ENCODE measurements around the gene PTGFRN. TPM values are rescaled to one million over a fixed set of nuclear protein-coding genes. Genes with fewer than 3 reads are reported as not detected.

The PTGFRN gene
- total RNA-seq, 1 experiment from 2014 or later: 57.4 TPM

DNA sequence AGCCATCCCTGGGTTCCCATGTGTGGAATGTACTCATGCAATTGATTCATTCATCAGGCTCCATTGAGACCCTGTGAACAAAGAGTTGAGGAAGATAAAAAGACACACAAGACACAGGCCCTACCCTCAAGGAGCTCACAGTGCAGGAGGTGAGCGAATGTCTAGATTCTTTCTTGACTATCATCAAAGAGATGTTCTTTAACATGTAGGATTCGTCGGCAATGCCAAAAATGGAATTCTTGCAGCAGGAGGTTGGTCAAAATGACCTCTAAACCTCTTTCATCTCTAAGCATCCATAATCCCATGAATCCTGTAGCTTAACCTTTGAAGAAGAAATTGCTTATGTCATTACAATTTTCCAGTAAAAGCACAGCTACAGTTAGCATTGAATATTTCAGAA lies 122.5 kb downstream of the PTGFRN start:
- intact Hi-C loops (cut with micrococcal nuclease): no loop called here
- Histone ChIP-seq H3F3A (ENCODE audit: low read length, unreplicated experiment) (no peaks in the 10 kb centered on the region), H3K9me2 (replicated peaks; ENCODE audit: low read length) (no peaks in the 10 kb centered on the region), H3K79me2 (ENCODE audit: low read length) (no peaks in the 10 kb centered on the region), H3K36me3 (ENCODE audit: low read depth, low read length) (no peaks in the 10 kb centered on the region), H4K20me1 (ENCODE audit: low read length) (no peaks in the 10 kb centered on the region), H3K27me3 (ENCODE audit: low read length) (no peaks in the 10 kb centered on the region), H3K4me2 (ENCODE audit: low read length) (no peak overlapping the region), H2AFZ (ENCODE audit: low read length) (no peak overlapping the region), H3K4me3 (ENCODE audit: low read length) (no peak overlapping the region), H3K9me3 (ENCODE audit: low read length) (no peaks in the 10 kb centered on the region), H3K9ac (ENCODE audit: low read length) (no peak overlapping the region), H3K4me1 (ENCODE audit: insufficient read depth, low read length) (no peaks in the 10 kb centered on the region), H3K27ac (ENCODE audit: low read length) (no peak overlapping the region)
- POLR2A ChIA-PET (ENCODE audit: unreplicated experiment): no interaction called here
- no TSS peak for BruUV-seq (replicated peaks)
- no peak for DNase-seq
- no peak for ATAC-seq
- CTCF ChIA-PET: no interaction called here
- TF ChIP-seq, protein P1, sequence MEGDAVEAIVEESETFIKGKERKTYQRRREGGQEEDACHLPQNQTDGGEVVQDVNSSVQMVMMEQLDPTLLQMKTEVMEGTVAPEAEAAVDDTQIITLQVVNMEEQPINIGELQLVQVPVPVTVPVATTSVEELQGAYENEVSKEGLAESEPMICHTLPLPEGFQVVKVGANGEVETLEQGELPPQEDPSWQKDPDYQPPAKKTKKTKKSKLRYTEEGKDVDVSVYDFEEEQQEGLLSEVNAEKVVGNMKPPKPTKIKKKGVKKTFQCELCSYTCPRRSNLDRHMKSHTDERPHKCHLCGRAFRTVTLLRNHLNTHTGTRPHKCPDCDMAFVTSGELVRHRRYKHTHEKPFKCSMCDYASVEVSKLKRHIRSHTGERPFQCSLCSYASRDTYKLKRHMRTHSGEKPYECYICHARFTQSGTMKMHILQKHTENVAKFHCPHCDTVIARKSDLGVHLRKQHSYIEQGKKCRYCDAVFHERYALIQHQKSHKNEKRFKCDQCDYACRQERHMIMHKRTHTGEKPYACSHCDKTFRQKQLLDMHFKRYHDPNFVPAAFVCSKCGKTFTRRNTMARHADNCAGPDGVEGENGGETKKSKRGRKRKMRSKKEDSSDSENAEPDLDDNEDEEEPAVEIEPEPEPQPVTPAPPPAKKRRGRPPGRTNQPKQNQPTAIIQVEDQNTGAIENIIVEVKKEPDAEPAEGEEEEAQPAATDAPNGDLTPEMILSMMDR (conservative IDR thresholded peaks at IDR 0.05; ENCODE audit: low read depth, low read length): no peak
- TF ChIP-seq EZH2phosphoT487 (IDR thresholded peaks at IDR 0.05; ENCODE audit: borderline replicate concordance, low read length) (no peak), EZH2 (IDR thresholded peaks at IDR 0.05; ENCODE audit: low read length, unreplicated experiment) (no peak)

DNA sequence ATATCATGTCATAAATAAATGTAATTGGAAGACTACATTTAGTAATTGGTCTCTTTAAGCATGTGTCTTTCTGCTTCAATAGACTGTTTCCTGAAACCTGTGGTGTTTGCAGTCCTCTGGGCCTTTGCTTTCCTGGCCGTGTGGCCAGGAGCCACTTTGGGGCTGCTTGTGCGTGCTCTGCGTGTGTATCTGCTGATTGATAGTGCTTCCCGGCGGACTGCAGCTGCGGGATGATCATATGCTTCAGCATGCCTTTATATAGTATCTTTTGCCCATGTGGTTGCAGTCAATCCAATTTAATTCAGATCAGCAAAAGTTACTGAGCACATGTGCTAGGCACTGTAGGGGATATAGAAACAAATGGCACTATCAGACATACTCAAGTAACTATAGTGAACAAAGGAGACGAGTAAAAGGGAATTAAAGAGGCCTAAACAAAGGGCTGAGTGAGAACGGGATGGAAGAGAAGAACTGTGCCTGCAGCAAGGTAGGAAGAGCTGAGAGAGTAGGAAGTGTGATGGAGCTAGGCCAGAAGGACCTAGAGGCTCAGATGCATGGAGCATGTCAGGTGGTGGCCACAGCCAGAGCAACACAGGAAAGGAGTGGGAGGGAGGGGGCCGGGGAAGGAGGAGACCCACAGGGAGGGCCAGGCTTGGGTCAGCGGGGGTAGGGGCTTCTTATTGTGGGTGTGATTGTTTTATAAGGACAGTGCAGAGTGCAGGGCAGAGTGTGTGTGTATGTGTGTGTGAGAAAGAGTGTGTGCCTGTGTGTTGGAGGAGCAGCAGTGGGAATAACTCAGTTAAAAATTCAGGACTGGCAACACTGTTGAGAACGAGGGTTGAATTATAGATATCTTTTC lies 123.2 kb downstream of the PTGFRN start:
- H3K27me3 ChIP-seq (ENCODE audit: low read length): no peaks in the 10 kb centered on the region
- no TSS peak for BruUV-seq (replicated peaks)
- TF ChIP-seq, protein P1 (conservative IDR thresholded peaks at IDR 0.05; ENCODE audit: low read depth, low read length): no peak
- TF ChIP-seq EZH2phosphoT487 (IDR thresholded peaks at IDR 0.05; ENCODE audit: borderline replicate concordance, low read length) (no peak), EZH2 (IDR thresholded peaks at IDR 0.05; ENCODE audit: low read length, unreplicated experiment) (no peak)
- H3K4me2 ChIP-seq (ENCODE audit: low read length): no peak overlapping the region
- no peak overlapping the region for H3K9ac ChIP-seq (ENCODE audit: low read length)
- DNase-seq (no peak), ATAC-seq (no peak)
- H4K20me1 ChIP-seq (ENCODE audit: low read length): no peaks in the 10 kb centered on the region
- POLR2A ChIA-PET (ENCODE audit: unreplicated experiment): no interaction called here
- no peaks in the 10 kb centered on the region for H3K4me1 ChIP-seq (ENCODE audit: insufficient read depth, low read length)
- no peak overlapping the region for H2AFZ ChIP-seq (ENCODE audit: low read length)
- intact Hi-C loops (cut with micrococcal nuclease): no loop called here
- H3K79me2 ChIP-seq (ENCODE audit: low read length): no peaks in the 10 kb centered on the region
- H3K9me3 ChIP-seq (ENCODE audit: low read length): no peaks in the 10 kb centered on the region
- CTCF ChIA-PET: no interaction called here
- no peaks in the 10 kb centered on the region for H3K36me3 ChIP-seq (ENCODE audit: low read depth, low read length)
- no peak overlapping the region for H3K4me3 ChIP-seq (ENCODE audit: low read length)
- H3K27ac ChIP-seq (ENCODE audit: low read length): no peak overlapping the region
- H3F3A ChIP-seq (ENCODE audit: low read length, unreplicated experiment): no peaks in the 10 kb centered on the region
- no peaks in the 10 kb centered on the region for H3K9me2 ChIP-seq (replicated peaks; ENCODE audit: low read length)

DNA sequence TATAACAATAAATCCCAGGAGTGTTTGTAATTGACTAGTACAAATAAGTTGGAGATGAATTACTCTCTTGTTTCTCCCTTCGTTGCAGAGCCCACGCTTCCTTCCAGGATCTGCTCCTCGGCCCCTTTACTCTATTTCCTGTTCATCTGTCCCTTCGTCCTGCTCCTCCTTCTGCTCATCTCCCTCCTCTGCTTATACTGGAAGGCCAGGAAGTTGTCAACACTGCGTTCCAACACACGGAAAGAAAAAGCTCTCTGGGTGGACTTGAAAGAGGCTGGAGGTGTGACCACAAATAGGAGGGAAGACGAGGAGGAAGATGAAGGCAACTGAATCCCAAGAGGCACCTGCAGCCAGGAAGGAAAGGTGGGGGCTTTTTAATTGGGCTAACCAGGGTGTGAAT lies 124.1 kb downstream of the PTGFRN start:
- Histone ChIP-seq H3K4me3 (ENCODE audit: low read length) (no peak overlapping the region), H3K9me3 (ENCODE audit: low read length) (no peaks in the 10 kb centered on the region), H4K20me1 (ENCODE audit: low read length) (no peaks in the 10 kb centered on the region), H2AFZ (ENCODE audit: low read length) (no peak overlapping the region), H3K4me2 (ENCODE audit: low read length) (no peak overlapping the region), H3K27me3 (ENCODE audit: low read length) (no peaks in the 10 kb centered on the region), H3F3A (ENCODE audit: low read length, unreplicated experiment) (no peaks in the 10 kb centered on the region), H3K4me1 (ENCODE audit: insufficient read depth, low read length) (no peaks in the 10 kb centered on the region), H3K79me2 (ENCODE audit: low read length) (no peaks in the 10 kb centered on the region), H3K9me2 (replicated peaks; ENCODE audit: low read length) (no peaks in the 10 kb centered on the region), H3K9ac (ENCODE audit: low read length) (no peak overlapping the region), H3K36me3 (ENCODE audit: low read depth, low read length) (no peaks in the 10 kb centered on the region), H3K27ac (ENCODE audit: low read length) (no peak overlapping the region)
- POLR2A ChIA-PET (ENCODE audit: unreplicated experiment): no interaction called here
- ATAC-seq (no peak), DNase-seq (no peak)
- BruUV-seq (replicated peaks): no TSS peak
- TF ChIP-seq EZH2 (IDR thresholded peaks at IDR 0.05; ENCODE audit: low read length, unreplicated experiment): no peak
- no peak for TF ChIP-seq EZH2phosphoT487 (IDR thresholded peaks at IDR 0.05; ENCODE audit: borderline replicate concordance, low read length)
- TF ChIP-seq, protein P1 (conservative IDR thresholded peaks at IDR 0.05; ENCODE audit: low read depth, low read length): no peak
- CTCF ChIA-PET: no interaction called here
- intact Hi-C loops (cut with micrococcal nuclease): no loop called here
